Mucosa of stomach (tissue), 1 donor: ENCODE measurements around the gene DMAC2L.

Experiments used
- H3K27me3 ChIP-seq: one replicate; pipeline ENCODE4 v1.7.0; 2013; ENCODE audit warnings: mild to moderate bottlenecking, low read length; ENCODE audit not compliant: control insufficient read depth, insufficient read depth
- H3K36me3 ChIP-seq: one replicate; pipeline ENCODE4 v1.7.0; 2013; ENCODE audit warnings: low read length; ENCODE audit not compliant: control insufficient read depth, insufficient read depth
- H3K4me1 ChIP-seq: one replicate; pipeline ENCODE4 v1.7.0; 2013; ENCODE audit warnings: mild to moderate bottlenecking, low read length; ENCODE audit not compliant: control insufficient read depth, insufficient read depth
- H3K4me3 ChIP-seq: one replicate; pipeline ENCODE4 v1.7.0; 2013; ENCODE audit warnings: low read length
- H3K9ac ChIP-seq: one replicate; pipeline ENCODE4 v1.7.0; 2013; ENCODE audit warnings: mild to moderate bottlenecking, low read length, moderate library complexity
- H3K9me3 ChIP-seq: one replicate; pipeline ENCODE4 v1.7.0; 2013; ENCODE audit warnings: mild to moderate bottlenecking, low read length, moderate library complexity; ENCODE audit not compliant: control insufficient read depth
- donor health status: Pancreatic carcinoma.

Gene DMAC2L

GRCh38 chr14:50334211-50334610 lies 22.1 kb downstream of the DMAC2L start:
- H3K9ac ChIP-seq: no peak overlapping the region
- peaks cover 26% of the 10 kb centered on the region for H3K4me1 ChIP-seq
- H3K36me3 ChIP-seq: no peaks in the 10 kb centered on the region
- H3K27me3 ChIP-seq: no peaks in the 10 kb centered on the region
- no peak overlapping the region for H3K4me3 ChIP-seq
- H3K9me3 ChIP-seq: no peaks in the 10 kb centered on the region

GRCh38 chr14:50335389-50335788 lies 23.3 kb downstream of the DMAC2L start:
- no peaks in the 10 kb centered on the region for H3K36me3 ChIP-seq
- no peak overlapping the region for H3K4me3 ChIP-seq
- H3K4me1 ChIP-seq: peaks cover 26% of the 10 kb centered on the region
- no peak overlapping the region for H3K9ac ChIP-seq
- H3K9me3 ChIP-seq: no peaks in the 10 kb centered on the region
- no peaks in the 10 kb centered on the region for H3K27me3 ChIP-seq

GRCh38 chr14:50335989-50336824 lies 24.1 kb downstream of the DMAC2L start:
- Histone ChIP-seq H3K4me3 (no peak overlapping the region), H3K9ac (no peak overlapping the region), H3K4me1 (peaks cover 26% of the 10 kb centered on the region), H3K9me3 (no peaks in the 10 kb centered on the region), H3K36me3 (no peaks in the 10 kb centered on the region), H3K27me3 (no peaks in the 10 kb centered on the region)

GRCh38 chr14:50338587-50338986 lies 26.5 kb downstream of the DMAC2L start:
- no peak overlapping the region for H3K4me3 ChIP-seq
- H3K9ac ChIP-seq: no peak overlapping the region
- peaks cover 36% of the 10 kb centered on the region for H3K4me1 ChIP-seq
- no peaks in the 10 kb centered on the region for H3K27me3 ChIP-seq
- no peaks in the 10 kb centered on the region for H3K36me3 ChIP-seq
- no peaks in the 10 kb centered on the region for H3K9me3 ChIP-seq

GRCh38 chr14:50339178-50339804 lies 27.2 kb downstream of the DMAC2L start:
- Histone ChIP-seq H3K36me3 (no peaks in the 10 kb centered on the region), H3K4me1 (peaks cover 36% of the 10 kb centered on the region), H3K27me3 (no peaks in the 10 kb centered on the region), H3K4me3 (no peak overlapping the region), H3K9me3 (no peaks in the 10 kb centered on the region), H3K9ac (no peak overlapping the region)

GRCh38 chr14:50340045-50340444 lies 27.9 kb downstream of the DMAC2L start:
- no peaks in the 10 kb centered on the region for H3K9me3 ChIP-seq
- H3K4me1 ChIP-seq: peaks cover 33% of the 10 kb centered on the region
- H3K27me3 ChIP-seq: no peaks in the 10 kb centered on the region
- no peak overlapping the region for H3K9ac ChIP-seq
- H3K4me3 ChIP-seq: no peak overlapping the region
- no peaks in the 10 kb centered on the region for H3K36me3 ChIP-seq

- no peaks in the 10 kb centered on the region for H3K36me3 ChIP-seq
- H3K4me3 ChIP-seq: no peak overlapping the region
- peaks cover 24% of the 10 kb centered on the region for H3K4me1 ChIP-seq
- H3K27me3 ChIP-seq: no peaks in the 10 kb centered on the region
- no peaks in the 10 kb centered on the region for H3K9me3 ChIP-seq
- H3K9ac ChIP-seq: no peak overlapping the region
Observed at GRCh38 chr14:50340963-50341362, 28.8 kb downstream of the DMAC2L start.

GRCh38 chr14:50342221-50343078 lies 30.3 kb downstream of the DMAC2L start:
- Histone ChIP-seq H3K4me1 (peaks cover 24% of the 10 kb centered on the region), H3K9me3 (no peaks in the 10 kb centered on the region), H3K36me3 (no peaks in the 10 kb centered on the region), H3K9ac (peak overlapping the region; percentile 6), H3K4me3 (no peak overlapping the region), H3K27me3 (no peaks in the 10 kb centered on the region)

GRCh38 chr14:50343434-50343833 lies 31.3 kb downstream of the DMAC2L start:
- Histone ChIP-seq H3K27me3 (no peaks in the 10 kb centered on the region), H3K9me3 (no peaks in the 10 kb centered on the region), H3K4me3 (no peak overlapping the region), H3K36me3 (no peaks in the 10 kb centered on the region), H3K9ac (no peak overlapping the region), H3K4me1 (peaks cover 25% of the 10 kb centered on the region)

- H3K9ac ChIP-seq: no peak overlapping the region
- no peaks in the 10 kb centered on the region for H3K36me3 ChIP-seq
- no peak overlapping the region for H3K4me3 ChIP-seq
- H3K9me3 ChIP-seq: no peaks in the 10 kb centered on the region
- H3K4me1 ChIP-seq: peaks cover 17% of the 10 kb centered on the region
- no peaks in the 10 kb centered on the region for H3K27me3 ChIP-seq
Observed at GRCh38 chr14:50344116-50344775, 32.1 kb downstream of the DMAC2L start.

- Histone ChIP-seq H3K36me3 (no peaks in the 10 kb centered on the region), H3K4me3 (no peak overlapping the region), H3K9me3 (no peaks in the 10 kb centered on the region), H3K9ac (no peak overlapping the region), H3K27me3 (no peaks in the 10 kb centered on the region), H3K4me1 (peaks cover 17% of the 10 kb centered on the region)
Observed at GRCh38 chr14:50344876-50345563, 32.9 kb downstream of the DMAC2L start.
